GM19452 (cell line): ENCODE results near the gene BTK.
A peak's percentile ranks its signal among the peaks of the same experiment; 100 is the strongest.

ENCODE experiments used
- ATAC-seq: cut with Tn5 transposase; IDR thresholded peaks from one replicate; pipeline ENCODE4 v1.9.1; 2021; ENCODE audit not compliant: unreplicated experiment

BTK gene

DNA sequence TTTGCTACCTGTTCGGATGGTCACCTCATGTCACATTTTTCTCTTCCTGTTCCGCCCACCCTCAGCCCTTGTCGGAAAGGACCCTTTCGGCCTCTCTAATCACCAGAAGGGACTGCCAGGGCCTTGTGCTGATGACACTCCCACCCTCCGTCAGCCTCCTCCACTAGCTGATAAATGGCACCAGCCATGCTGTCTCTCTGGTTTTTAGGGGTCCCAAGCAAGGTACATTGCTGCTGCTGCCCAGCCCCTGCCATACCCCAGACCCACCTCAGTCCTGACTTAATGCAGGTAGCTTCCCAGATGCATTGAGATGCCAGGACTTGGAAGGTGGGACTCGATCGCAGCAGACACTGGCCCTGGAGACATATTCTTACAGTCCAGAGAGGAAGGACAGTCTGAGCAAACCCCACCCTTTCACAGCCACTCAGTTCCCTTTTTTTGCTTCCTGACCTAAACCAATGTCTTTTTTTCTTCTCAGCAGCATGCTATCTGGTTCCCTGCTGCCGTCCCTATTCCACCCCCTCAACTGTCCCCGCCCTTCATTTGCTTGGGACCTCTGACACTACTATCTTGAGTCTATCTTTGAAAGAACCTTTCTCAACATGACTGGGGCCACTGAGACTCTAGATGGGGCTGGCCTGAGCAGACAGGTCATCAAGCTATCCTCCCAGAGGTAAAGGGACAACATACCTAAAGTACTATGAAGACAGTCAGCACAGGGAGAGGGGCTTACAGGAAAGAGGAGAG is at the start of gene BTK:
BTK (minus strand) TSS at position 397 of the 747 bp plus-strand sequence. CDS start 10,907 bp downstream, outside the sequence.
- peak; percentile 56 for ATAC-seq

DNA sequence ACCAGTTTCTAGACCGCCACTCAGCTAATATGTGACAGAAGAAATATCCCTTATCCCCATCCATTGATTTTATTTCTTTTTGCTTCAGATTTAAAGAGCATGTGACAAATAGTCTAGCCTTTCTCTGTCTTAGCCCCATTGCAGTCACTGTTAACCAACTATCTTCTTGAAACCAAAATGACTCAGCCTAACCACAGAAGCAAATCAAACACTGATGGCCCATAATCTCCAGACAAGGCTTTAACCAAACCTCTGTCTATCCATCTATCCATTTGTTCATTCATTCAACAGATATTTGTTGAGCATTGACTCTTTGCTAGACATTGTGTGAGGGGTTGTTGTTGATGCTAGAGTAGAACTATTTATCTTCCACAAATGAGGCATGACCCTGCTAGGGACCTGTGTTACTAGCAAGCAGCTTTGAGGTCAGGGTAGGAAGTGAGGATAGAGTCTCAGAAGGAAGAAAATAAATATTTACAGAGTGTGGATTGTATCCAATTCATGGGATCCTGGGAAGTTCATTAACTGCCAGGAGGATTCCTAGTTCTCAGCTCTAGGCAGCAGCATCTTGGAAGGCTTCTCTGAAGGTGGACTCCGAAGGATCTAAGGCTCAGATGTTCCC is 44.6 kb upstream of the BTK start:
- ATAC-seq, result peak; percentile 99

DNA sequence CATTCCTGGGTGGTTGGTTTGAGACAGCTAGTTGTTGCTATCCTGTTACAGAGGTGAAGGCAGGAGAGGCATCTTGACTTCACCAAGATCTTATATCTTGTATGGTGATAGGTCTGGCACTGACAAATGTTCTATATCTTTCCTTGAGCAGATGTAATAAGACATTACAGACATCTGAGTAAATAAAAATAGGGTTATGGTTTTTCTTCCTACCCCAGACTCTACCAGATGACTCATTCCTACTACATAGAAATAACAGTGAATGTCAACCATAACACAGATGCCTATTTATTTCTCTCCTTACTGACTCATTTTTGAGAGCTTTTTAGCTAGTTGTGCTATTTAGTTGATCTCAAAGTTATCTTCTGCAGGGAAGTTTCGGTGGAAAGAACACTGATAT is 43.9 kb upstream of the BTK start:
- peak; percentile 45 for ATAC-seq

DNA sequence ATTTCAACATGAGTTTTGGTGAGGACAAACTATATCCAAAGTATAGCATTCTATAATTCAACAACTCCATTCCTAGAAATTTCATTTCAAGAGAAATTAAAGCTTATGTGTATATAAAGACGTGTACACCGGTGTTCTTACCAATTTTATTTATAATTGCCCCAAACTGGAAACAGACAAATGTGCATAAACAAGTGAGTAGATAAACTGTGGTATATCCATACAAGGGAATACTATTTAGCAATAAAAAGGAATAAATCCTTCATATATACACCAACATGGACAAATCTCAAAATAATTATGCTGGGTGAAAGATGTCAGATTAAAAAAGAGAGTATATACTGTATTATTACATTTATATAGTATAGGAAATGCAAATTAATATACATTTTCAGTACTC is 42.0 kb upstream of the BTK start:
- ATAC-seq, result no peak

DNA sequence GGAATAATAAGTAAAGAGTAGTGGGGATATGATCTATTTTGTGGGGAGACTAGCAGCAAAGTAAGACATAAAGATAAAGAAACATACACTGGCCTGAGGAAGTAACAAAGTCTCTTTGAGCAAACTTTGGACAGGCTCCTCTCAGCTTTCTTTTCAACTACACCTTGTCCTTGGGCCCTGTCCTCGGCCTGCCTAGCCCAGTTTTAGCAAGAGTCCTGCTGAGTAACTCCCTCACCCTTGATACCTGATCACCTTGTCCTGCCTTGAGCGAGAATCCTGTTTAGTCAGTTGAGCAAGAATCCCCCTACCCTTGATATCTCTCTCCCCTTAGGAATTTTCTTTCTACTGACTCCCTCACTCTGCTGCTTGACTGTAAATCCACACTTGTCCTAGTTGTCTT is 33.5 kb upstream of the BTK start:
- no peak for ATAC-seq

DNA sequence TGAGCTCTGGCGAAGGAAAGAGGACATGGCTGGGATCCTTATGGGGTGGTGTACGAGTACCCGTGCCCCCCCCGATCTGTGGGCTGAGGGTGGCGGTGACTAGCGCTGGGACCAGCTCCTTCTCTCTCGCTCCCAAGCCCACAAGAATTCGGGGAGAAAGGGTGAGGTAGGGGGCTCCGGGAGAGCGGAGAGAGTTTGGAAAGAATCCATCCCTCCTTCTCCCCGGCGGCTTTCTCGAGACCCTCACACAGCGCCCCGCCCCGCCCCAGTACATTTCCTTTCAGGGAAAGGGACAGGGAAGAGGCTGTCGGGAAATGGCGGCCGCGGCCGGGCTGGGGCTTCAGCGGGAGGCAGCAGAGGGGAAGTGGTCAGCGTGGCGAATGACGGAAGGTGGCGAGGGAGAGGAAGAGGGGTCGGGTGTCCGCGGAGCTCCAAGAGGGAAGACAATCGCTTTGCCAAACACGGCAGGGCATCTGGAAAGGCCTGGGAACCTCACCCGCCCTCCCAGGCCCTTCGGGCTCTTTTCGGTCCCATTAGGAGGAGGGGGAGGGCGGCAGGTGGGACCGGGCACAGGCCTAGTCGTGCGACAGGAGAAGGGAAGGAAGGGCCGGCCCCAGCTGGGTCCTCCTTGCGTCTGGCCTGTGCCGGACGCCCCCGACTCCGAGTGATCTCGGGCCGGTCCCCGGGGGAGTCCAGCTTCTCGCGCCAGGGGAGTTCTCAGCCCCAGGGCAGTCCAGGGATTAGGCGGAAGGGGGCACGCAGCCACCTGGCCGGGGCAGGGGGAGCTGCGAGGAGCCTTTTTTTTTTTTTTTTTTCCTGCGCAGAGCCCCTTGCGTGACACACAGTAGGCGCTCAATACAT is 32.2 kb upstream of the BTK start:
- ATAC-seq, result peak; percentile 43

DNA sequence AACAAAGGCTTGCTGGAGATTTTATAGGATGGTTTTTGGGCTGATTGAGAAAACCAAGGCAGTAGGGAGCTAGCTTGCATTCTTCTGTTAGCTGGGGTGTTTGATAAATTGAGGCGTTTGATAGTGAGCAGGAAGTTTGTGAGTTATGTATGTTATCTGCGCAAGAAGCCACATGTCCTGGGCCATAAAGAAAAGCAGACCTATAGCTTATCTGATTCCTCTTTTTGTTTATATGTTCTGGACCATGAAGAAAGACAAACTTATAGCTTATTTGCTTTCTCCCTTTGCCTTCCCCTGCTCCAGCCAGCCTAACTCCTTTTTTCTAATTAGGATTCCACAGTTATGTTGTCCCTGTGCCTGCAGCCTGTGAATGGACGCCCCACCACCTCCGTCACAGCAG is 31.2 kb upstream of the BTK start:
- no peak for ATAC-seq

DNA sequence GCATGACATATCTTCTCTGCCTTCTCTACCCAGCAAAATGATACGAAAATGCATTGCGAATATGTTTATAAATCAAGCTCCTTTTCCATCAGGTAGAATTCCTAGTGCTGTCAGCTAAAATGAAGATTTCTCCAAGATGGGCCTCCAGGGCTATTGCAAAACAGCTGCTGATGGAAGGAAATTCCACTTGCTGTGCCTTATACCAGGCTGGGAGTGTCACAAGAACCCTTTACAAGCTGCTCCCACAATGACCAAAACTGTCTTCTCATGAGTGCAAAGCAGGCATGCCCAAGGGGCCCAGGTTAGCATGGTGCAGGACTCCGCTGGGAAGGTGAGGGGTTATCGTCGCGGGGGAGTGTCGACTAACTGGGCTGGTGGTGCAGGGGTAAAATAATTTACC is 30.7 kb upstream of the BTK start:
- ATAC-seq, result no peak

DNA sequence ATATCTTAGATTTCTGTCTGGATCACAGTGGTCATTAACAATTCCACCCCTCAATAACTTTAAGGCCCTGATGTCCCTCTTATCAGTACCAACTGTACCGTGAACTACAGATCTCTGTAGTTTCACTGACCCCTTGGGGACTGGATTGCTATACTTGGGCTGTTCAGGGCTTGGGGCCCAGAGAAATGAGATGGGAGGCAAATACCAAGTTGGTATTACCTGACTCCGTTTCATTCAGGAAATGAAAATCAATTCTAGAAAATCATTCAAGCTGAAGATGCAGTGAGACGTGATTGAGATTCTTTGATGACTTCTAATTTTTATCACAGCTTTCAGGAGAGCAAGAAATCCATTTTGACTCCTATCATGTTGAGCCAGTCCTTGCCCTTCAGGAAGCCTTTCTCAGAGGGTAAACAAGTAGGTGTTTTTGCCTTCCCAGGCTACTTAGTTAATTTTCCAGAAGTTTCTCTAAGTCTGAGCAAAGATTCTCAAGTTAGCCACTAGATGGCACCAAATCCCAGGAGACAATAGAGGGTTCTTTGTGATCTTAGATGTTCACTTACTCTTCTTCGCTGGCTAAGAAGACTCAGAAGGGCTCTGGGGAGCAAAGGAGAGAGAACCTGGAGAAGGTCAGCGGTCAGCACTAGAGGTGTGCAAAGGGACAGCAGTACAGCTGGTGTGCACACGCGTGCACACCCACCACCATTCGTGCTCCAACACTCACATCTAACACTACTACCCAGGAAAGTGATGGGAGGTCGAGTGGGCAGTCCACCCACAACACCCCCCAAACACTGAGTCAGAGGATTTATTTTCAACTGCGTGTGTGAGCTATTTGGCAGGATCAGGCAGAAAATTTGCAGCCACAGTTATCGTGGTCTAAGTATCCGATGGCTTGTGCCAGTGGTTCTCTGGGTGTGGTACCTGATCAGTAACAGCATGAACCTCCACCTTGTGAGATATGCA is 29.5 kb upstream of the BTK start:
- ATAC-seq, result peak; percentile 65

DNA sequence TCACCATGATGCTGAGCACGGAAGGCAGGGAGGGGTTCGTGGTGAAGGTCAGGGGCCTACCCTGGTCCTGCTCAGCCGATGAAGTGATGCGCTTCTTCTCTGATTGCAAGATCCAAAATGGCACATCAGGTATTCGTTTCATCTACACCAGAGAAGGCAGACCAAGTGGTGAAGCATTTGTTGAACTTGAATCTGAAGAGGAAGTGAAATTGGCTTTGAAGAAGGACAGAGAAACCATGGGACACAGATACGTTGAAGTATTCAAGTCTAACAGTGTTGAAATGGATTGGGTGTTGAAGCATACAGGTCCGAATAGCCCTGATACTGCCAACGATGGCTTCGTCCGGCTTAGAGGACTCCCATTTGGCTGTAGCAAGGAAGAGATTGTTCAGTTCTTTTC is 26.0 kb upstream of the BTK start:
- no peak for ATAC-seq

DNA sequence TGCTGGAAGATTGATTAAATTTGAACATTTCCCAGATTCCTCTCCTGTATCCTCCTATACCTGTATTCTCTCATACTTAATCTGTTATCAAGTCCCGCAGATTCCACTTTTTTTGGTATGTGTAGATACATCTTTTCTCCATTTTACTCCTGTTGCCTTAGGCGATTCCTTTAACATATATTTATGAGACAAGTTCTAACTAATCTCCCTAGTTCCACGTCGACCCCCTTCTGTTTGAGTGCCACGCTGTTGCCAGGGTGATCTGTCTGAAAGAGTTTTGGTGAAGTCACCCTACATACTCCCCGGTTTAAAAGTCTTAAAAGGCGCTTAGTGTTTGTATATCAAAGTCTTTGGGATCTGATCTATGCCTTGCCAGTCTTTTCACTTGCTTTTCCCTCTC is 24.5 kb upstream of the BTK start:
- ATAC-seq, result no peak

DNA sequence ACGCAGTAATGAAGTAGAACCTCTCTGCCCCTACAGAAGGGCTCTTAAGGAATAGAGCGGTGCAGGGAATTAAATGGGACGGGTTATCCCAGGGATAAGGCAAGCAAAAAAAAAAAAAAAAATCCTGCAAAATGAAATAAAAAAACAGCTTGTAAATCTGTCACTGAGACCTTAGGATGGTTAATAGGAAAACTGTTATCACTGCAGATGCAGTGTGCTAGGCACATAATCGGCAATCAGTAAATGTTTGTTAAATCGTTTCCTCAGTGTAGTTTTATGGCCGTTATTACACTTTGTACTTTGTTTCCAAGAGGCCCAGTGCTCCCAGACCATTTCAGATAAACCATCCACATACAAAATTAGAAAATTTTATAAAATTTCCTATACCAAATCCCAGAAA is 23.1 kb upstream of the BTK start:
- no peak for ATAC-seq

DNA sequence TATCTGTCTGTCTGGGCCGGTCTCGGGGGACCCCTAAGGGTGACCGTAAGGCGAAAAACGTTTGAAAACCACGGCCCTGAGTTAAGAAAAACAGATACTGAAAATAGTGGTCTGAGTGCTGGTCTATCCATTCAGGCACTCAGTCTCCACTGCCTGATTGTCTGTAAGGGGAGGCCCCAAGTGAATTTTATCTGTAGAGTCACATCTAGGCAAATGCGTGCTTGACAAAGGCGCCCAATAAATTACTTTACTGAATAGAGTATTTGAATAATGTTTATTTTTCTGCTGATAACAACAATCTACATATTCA is 22.5 kb upstream of the BTK start:
- no peak for ATAC-seq

DNA sequence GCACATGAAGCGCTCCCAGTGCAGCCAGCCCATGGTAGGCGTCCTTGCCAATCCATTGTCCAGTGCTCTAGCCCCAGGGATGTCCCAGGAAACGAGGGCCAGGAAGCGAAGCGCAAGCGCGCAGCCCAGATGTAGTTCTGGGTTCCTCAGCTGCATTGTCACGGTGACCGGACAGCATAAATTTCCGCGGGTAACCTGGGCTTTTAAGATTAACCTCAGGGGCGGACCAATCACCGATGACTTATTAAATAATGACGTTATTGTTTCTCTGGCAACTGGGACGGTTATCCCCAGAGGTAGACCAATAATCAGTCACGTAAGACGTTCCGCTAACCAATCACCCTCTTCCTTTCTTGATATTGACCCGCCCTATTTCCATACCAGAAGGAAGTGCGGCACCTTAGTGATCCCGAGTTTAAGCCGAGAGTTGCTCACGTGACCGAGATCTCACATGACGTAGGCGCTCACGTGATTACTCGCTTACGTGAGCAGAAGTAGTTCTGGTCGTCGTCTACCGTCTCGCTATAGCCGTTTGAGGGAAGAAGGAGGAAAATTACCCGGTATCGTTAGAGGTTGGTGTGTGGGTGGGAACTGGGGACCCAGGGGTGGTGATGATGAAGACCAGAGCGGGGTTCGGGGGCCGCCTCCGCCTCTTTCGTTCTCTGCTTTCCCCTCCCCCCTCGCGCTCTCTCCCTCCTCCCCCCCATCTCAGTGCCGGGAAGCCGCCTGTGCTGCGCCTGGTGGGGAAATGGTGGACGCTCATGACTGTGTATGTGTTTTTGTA is 21.9 kb upstream of the BTK start, which contains the start of the genes GLA and HNRNPH2:
GLA (minus strand) TSS at position 178 of the 784 bp plus-strand sequence; CDS start at position 156, 22 bp downstream.
HNRNPH2 (plus strand) TSS at position 475 of the 784 bp plus-strand sequence. CDS start 3,767 bp downstream, outside the sequence.
- ATAC-seq, result peak; percentile 93

DNA sequence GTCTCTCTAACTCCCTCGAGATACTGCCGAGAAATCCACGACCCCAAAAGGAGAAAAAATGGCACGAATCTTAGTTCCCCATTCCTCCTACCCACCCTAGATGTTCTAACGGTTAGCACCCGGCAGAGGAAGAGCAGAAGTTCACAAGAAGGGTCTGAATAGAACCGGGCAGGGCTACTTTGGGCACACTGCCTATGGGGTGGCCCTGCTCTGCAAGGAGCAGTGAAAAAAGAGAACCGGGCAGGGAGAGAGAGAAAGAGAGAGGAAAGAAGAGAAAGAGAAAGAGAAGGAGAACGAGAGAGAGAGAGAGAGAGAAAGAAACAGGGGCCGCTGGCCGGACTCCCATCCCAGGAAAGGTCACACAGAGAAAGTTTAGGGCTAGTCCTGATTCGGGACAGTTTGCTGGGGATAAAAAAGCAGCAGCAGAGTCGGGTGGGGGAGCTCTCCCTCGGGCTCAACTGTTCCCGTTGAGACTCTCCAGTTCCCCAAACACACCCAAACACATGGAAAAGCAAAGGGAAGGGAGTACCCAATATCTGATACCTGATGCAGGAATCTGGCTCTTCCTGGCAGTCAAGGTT is 21.3 kb upstream of the BTK start:
- ATAC-seq, result no peak

DNA sequence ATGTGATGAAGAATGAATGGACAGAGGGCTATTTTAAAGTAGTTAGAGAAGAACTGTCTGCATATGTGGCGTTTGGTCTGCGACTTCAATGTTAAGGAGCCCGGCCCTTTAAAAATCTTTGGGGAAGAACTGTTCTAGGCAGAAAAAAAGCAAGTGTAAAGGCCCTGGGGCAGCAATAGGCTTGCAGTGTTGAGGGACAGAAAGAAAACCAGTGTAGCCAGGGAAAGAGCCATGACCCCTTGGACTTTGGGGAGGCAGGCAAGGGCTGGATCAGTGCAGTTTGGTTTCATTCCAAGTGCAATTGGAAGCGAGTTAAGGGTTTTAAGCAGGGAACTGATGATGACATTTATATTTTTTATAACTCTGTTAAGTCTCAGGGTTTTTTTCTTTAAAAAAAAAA is 13.8 kb upstream of the BTK start:
- no peak for ATAC-seq

DNA sequence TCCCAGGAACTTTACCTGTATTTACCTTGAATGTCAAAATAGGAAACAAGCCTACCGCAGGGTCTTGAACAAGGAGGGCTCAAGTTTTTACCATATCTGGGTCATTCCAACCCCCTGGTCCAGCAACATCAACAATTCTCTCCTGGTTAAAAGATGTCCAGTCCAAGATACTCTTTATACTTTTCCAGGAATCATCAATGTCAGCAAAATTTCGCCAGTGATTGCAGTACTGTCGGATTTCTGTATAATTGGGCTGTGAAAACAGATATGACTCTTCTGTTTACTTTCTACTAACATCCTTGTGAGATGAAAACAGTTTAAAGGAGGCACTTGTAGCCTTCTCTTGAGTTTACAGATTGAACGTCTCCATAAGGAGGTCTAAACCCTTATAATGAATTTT is 12.7 kb upstream of the BTK start:
- no peak for ATAC-seq

DNA sequence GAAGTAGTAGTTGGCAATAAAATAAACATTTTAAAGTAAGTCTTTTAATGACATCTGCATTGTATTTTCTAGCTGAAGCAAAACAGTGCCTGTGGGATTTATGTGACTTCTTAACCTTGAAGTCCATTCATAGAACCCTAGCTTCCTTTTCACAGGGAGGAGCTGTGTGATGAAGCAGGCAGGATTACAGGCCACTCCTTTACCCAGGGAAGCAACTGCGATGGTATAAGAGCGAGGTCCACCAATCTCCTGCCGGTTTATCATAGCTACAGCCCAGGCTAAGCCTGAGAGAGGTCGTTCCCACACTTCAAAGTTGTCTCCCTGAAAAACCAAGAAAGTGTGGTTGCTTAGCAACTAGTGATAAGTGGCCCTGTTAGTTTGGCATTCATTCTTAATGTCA is 11.8 kb upstream of the BTK start:
- no peak for ATAC-seq

DNA sequence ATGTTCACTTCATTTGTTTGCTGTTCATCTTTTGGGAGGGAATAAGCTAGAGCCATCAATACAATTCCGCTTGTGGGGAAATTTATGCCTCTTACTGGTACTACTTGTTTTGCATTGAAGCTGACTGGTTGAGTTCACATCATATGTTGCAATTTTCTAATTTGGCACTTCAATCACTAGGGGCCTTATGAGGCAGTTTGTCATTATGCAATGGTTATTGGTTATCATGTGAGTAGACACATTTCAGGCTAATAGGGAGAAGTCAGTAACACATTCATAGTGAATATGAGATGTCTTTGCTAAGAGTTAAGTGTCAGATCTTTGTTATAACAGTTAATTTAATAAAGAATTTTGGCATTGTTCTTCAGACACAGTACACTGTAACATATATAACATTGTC is 9.8 kb upstream of the BTK start:
- no peak for ATAC-seq

DNA sequence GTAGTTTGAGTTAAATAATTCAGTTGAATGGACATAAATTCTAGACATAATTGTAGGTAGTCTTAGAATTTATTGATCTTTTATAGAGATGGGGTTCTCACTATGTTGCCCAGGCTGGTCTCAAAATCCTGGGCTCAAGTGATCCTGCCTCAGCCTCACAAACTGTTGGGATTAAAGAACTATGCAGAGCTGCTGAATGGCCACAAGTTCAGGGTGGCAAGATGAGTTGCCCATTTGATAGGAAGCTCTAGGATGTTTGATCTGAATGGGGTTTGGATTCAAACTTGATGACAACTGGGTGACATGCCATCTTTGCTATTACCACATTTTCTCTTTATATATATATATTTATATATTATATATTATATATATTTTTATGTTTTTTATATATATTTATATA is 8.4 kb upstream of the BTK start:
- no peak for ATAC-seq
